HG02571 (cell line): ENCODE data around the gene PTH1R.
"Not testable (repeated sequence)": the region's sequence is repeated elsewhere in the genome, so short reads cannot be mapped to it uniquely, and the experiment has no call there.

Source experiments
- ATAC-seq: cut with Tn5 transposase; IDR thresholded peaks from one replicate; pipeline ENCODE4 v1.9.1; 2021; ENCODE audit warnings: mild to moderate bottlenecking, moderate library complexity; ENCODE audit not compliant: unreplicated experiment

The PTH1R gene

DNA sequence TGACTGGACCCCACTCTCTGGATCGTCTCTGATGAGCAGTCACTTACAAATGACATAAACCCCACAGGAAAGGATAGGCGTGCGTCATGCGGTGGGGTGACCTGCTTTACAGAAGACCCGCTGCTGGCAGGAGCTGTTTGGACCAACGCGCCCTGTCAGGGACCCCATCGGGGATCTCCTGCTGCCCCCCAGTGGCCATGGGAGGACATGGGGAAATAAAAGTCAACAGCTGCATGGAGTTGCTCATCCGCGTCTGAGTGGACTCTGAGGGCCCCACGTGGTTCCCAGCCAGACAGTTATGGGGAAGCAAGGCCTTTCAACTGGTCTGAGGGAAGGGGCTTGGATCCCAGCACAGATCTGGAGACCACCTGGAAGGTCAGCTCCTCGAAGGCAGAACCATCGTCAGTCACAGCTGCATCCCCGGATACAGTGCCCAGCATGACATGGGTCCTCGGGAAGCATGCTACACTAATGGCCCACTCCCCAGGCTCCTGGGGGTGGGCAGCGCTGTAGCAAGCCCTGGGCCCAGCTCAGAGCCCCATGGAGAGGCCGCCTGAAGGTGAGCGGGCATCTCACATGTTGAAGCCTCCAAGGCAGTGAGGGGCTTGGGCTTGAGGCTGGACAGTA, 32.1 kb downstream of the PTH1R start:
- ATAC-seq: no peak

DNA sequence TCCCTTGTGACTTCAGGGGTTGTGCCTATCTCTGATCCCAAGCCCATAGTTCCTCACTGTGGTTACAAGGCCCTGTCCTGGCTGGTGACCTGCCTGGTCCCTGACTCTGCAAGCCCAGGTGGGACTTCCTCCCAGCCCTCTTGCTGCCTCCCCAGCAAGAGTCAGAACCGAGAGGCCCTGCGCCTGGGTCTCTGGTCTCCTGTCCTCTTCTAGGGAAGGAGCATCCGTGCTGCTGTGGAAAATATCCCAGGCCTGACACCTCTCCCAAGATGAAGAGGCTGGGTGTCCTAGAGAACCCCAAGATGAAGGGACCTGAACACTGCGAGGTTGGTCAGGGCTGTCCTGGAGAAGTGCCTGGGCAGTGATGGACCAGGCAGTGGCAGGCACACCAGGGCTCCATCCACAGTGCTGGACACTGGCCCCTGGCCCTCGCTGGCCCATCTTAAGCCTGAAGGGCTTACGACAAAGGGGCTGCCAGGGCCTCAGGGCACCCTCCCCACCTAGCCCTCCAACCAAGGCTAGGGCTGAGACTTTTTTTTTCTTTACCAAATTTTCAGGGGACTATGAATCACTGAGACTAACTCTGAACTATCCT, 32.7 kb downstream of the PTH1R start:
- no peak for ATAC-seq

DNA sequence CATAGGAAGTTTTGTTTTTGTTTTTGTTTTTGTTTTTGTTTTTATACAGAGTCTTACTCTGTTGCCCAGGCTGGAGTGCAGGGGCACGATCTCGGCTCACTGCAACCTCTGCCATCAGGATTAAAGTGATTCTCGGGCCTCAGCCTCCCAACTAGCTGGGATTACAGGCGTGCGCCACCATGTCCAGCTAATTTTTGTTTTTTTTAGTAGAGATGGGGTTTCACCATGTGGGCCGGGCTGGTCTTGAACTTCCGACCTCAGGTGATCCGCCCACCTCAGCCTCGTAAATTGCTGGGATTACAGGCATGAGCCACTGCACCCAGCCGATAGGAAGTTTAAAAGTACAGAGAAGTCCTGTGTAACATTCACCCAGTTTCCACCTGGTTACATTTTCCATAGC, 33.4 kb downstream of the PTH1R start:
- ATAC-seq: not testable (repeated sequence)

DNA sequence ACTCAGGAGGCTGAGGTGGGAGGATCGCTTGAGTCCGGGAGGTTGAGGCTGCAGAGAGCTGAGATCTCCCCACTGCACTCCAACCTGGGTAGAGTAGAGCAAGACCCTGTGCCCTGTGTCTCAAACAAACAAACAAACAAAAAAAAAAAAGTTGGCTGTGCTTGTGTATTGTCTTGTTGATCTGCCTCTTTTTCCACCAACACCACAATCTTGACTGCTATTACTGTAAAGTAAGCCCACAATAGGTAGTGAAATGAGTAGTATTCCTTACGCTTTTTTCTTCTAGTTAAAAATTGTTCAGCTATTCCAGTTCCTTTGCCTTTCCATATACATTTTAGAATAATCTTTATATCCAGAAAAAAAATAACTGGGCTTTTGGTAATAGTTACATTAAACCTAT, 35.5 kb downstream of the PTH1R start:
- ATAC-seq: no peak

DNA sequence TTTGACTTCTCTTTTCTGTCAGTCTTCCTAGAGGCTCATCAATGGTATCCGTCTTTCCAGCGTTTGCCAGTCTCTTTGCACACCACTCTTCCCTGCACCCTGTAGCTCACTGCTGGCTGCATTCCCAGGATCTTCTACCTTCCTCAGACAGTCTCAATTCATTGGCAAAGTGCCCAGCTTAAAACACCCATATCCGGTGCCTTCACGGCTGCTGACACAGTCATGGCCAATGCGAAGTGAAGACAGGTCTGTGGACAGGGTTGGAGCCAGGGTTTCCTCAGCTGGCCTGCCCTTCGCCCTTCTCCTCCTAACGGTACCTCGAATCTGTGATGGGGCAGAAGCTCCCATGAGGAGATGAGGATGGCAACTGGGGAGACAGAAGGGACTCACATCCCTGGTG, 36.1 kb downstream of the PTH1R start:
- ATAC-seq: no peak

DNA sequence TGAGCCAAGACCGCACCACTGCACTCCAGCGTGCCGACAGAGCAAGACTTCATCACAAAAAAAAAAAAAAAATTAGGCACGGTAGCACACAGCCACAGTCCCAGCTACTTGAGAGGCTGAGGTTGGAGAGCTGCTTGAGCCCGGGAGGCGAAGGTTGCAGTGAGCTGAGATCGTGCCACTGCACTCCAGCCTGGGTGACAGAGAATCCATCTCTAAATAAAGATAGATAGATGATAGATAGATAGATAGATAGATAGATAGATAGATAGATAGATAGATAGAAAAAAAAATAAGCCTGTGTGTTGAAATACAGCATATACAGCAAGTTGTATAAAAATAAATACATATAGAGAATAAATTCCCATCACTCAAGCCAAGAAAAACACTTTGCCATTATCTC, 37.3 kb downstream of the PTH1R start:
- no peak for ATAC-seq

DNA sequence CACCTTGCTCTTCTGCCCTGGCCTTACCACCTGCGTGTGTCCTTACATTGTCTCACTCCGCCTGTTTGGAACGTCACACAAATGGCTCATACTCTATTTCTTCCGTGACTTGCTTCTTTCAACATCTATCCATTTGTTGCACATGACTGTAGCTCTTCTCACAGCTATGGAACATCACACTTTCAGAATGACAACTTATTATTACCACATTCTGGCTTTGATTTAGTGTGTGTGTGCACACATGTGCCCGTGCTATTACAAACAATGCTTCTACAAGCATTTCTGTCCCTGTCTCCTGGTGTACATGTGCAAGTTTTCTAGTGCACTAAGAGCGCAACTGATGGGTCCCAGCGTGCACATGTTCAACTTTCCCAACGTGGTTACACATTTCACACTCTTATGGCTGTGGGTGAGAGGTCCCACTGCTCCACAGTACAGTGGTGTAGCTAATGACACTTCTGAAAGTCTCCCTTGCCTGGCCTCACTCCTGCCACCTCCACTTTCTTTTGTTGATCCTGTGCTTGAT, 37.8 kb downstream of the PTH1R start:
- ATAC-seq: no peak

DNA sequence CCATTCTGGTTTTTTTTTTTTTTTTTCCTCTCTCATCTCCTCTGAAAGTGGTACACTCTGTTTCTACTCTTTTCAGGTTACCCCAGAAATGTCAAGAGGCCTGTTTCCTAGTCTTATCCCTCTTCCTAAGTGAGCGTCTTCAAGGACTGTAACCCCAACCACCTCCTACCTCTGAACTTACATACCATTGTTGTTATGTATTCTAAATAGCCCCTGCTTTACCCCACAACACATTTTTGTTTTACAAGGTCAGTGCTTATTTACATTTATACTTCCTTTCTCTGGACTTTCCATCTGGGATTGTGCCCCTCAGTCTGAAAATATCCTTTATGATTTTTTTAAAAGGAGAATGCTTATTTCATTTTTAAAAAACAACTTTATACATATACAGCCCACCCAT, 38.8 kb downstream of the PTH1R start:
- ATAC-seq: no peak

DNA sequence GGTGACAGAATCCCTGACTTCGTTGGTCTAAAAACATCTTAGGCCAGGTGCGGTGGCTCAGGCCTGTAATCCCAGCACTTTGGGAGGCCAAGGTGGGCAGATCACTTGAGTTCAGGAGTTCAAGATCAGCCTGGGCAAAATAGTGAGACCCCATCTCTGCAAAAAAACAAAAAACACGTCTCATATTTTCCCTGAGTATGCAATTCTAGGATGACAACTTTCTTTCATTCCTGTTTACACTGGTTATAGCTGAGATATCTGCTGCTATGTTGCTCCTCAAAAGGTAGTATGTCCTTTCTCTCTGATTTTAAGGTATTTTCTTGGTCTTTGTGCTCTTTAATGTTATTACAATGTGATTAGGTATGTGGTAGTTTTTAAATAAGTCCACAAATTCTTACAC, 39.3 kb downstream of the PTH1R start:
- ATAC-seq: no peak

DNA sequence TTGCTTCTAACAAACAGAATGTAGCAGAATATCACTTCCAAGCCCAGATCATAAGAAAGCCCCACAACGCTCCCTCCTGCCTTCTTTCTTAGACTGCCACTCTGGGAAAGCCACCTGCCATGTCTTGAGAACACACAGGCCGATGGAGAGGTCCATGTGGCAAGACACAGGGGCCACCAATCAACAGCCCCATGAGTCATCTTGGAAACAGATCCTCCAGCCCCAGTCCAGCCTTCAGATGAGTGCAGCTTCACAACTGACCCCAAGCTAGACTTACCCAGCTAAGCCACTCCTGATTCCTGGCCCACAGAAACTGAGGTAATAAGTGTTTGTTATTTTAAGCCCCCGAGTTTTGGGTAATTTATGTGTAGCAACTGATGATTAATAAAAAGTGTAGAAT, 39.7 kb downstream of the PTH1R start:
- ATAC-seq: no peak

DNA sequence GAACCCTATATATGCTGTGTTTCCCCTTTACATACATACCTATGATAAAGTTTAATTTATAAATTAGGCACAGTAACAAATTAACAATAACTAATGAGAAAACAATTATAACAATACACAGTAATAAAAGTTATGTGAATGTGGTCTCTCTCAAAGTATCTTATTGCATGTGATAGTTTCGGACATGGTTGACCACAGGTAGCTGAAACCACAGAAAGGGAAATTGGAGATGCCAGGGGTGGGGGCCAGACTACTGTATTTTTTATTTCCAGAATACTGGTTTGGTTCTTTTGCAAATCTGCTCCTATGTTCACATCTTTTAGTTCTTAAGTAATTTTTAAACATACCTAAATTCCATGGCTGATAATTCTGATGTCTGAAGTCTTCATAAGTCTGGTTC, 40.7 kb downstream of the PTH1R start:
- no peak for ATAC-seq

DNA sequence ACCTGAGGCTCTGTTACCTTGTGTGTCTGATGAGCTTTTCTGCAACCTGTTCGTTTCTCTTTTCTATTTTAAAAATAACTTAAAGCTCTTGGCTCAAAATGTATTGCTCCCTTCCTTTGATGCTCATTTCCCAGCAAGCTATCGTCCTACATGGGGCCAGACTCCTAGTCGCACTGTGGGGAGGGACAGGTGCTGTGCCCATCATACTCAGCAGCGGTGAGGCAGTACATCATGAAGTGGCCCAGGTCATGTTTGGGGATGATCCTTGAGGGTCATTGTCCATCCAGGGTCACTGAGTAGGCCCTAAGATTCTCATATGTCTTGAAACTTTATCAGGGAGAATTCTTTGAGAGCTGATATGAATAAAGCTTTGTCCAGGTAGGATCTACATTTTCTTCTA, 41.1 kb downstream of the PTH1R start:
- no peak for ATAC-seq

DNA sequence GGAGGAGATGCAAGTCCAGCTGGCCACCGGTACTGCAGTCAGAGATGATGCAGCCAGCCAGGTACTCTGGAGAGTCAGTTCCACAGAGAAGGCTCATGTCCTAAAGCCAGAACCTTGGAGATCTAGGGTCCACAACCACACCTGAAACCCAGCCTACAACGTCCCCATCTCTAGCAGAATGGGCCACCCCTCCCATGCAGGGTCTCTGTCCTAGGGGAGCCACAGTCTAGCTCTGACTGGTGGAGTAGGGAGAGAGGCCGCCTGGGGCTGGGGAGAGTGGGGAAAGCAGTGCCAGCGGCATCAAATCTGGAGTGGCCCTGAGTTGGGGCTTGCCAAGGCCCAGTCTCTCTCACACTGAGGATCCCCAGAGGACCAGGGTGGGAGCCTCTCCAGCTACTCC, 43.5 kb downstream of the PTH1R start:
- no peak for ATAC-seq

DNA sequence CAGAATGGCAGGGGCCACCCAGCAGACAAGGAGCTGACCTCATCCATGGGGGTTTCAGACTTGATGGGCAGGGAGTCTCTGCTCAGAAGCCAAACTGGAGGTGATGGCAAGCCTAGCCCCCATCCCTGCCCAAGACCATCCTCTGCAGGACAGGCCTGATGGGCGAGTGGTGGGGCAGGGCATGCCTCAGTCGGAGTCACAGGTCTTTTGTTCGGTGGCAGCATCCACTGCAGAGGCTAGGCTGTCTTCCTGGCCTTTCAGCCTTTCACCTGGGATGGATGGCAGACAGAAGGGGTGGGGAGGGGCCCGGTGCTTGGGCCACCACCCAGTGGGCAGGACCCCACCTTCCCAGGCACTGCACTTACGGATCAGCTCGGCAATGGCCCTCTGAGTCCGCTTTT, 44.4 kb downstream of the PTH1R start:
- no peak for ATAC-seq

DNA sequence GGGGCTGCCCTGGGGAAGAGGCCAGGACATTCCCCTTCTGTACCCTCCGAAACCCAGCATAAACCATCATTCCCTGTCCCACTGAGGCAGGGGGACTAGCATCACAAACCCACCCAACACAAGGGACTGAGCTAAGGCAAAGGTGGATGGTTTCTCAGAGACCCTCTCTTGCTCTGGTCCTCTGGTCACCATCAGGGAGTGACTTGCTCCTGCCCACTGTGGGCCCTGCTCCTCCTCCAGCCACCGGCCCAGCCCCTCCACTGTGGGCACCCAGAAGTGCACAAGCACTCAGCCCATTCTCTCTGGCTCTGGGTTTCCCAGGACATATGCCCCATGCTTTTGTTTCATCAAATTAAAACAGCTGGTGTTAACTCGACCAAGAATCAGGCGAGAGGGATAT, 44.9 kb downstream of the PTH1R start:
- ATAC-seq: no peak

DNA sequence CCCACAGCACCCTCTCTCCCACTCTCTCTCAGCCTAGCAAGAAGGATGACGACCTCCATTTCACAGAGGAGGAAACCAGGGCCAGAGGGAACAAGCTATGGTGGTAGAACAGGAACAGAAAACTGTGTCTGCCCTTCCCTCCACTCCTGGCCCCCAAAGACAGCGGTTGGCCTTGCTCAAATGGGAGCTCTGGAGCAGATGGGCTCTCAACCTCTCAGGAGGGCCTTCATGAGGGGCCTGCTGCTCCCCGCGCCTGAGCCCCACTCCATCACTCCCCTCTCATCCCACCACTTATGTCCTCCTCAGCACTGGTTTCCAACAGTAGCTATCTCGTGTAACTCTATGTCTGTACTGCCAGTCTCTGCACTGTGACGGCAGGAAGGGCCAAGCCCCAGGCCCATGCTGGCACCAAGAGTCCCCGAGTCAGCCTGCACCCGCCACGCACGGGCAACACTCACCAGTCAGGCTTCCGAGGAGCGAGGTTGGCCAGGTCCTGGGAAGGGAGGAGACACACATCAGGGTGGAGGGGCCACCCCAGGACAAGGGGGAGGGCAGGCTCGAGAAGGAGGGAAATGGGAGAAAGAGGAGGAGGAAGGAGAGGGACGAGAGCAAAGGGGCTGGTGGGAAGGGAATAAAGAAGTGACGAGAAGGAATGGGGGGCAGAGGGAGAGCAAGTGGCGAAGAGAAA, 45.5 kb downstream of the PTH1R start:
- ATAC-seq: no peak

DNA sequence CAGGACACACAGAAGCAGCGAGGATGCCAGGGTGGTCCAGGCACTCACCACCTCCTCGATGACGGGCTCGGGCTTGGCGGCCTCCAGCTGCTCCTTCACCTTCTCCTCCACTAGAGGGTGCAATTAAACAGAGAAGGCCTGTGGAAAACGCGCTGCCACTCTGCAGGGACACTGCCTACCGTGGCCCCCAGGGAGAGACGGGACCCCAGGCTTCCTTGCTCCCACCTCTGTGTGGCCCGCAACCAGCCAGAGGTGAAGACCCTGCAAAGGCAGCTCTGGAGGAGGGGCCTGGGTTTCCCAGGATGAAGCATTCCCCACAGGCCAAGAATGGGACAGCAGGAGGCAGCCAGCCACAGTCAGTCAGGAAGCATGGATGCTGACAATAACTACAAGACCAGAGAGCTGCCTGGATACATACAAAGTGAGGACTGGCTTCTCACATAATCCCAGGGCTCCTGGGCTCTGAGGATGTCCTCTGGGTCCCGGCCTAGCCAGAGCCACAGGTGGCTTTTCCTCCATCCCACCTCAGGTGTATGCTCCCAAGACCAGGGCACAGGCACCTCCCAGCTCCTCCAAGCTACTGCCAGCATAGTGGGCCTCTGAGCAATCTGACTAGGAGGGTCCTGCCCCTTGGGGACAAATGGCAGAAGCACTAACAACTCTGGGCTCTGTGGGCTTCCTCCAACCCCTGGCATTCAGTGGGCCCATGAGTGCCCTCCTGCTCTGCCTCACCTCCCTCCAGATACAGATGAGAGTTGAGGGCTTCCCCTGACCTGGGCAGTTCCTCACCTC, 46.2 kb downstream of the PTH1R start:
- no peak for ATAC-seq

DNA sequence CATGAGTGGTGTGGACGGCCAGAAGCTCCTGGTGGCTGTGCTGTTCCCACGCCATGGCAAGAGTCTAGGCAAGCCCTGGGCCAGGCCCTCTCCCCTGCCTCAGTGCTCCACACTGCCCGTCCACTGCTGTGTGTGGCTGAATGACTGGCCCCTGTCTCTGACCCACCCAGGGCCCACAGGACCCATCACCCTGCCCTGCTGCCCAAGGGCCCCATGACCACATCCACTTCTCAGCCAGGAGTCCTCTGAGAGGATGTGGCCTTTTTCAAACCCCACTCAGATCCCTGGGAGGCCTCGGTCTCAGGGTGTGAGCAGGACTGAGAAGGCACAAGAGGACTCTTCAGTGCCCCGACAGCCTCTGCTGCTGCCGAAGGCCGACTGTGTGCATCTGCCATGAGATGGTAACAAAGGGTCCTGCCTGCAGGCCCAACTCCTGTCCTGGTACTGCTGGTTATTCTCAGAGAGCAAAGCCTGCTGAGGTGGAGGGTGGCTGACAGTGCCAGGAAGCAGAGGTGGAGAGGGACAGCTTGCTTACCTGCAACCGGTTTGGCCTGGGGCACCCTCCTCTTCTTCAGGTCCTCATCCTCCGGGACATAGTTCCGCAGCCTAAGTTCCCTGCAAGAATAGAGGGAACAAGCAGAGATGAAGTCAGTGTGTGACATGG, 47.5 kb downstream of the PTH1R start:
- ATAC-seq: no peak

DNA sequence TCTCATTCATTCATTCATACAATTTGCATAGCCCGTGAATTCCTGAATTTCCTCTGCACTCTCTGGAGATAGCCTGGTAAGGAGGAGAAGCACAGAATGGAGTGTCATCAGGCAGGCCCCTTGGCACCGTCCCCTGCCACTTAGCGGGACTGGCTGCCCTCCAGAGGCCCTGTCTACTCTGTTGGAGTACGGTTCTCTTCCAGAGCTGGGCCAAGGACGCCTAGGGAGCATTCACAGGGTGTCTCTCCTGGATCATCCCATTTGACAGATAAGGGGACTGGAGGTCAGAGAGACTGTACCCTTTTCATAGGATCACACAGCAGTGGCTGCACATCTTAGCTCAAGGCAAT, 48.0 kb downstream of the PTH1R start:
- ATAC-seq: no peak

DNA sequence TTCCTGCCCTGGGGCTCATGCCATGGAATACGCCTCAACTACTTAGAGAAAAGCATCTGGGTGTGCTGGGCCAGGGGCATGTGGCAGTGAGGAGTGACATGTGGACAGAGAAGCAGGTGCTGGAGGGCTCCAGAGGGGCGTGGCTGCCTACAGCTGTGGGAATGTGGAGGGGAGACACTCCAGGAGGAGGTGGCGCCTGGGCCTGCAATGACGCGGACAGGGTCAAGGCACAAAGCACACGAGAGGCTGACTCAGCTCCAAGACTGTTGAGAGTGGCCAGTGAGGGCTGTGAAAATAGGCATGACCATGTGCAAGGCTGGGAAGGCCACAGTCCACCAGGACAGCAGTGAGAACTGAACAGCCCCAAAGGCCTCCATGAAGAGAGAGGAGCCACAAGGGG, 48.5 kb downstream of the PTH1R start:
- ATAC-seq: no peak

DNA sequence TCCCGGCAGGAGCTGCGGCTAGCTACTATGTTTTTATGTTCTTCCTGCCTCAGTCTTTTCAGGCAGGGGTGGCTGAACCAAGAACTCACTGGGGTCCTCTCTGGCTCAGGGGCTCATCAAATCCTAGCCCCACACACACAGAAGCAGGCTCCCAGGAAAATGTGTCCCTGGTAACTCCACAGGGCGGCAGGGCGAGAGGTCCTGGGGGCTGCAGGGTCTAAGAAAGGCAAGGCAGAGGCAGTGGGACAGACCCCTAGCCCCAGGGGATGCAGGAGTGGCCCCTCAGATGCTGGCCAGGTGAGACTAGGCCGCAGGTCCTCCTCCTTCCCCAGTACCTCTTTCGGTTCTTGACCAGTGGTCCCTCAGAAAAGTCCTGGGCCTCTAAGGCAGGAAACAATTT, 48.9 kb downstream of the PTH1R start:
- ATAC-seq: no peak
